ENCODE measurements around the gene HMGN1.

DNA sequence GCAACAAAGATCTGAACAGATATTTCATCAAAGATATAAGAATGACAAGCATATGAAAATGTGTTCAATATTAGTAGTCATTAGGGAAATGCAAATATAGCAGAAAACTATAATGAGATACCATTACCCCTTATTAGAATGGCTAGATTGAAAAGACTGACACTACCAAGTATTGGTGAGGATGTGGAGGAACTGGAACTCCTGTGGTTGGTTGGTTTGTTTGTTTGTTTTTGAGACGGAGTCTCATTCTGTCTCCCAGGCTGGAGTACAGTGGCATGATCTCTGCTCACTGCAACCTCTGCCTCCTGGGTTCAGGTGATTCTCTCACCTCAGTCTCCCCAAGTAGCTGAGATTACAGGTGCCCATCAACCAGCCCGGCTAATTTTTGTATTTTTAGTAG lies 18.9 kb upstream of the HMGN1 start:
- TF ChIP-seq, protein P1, sequence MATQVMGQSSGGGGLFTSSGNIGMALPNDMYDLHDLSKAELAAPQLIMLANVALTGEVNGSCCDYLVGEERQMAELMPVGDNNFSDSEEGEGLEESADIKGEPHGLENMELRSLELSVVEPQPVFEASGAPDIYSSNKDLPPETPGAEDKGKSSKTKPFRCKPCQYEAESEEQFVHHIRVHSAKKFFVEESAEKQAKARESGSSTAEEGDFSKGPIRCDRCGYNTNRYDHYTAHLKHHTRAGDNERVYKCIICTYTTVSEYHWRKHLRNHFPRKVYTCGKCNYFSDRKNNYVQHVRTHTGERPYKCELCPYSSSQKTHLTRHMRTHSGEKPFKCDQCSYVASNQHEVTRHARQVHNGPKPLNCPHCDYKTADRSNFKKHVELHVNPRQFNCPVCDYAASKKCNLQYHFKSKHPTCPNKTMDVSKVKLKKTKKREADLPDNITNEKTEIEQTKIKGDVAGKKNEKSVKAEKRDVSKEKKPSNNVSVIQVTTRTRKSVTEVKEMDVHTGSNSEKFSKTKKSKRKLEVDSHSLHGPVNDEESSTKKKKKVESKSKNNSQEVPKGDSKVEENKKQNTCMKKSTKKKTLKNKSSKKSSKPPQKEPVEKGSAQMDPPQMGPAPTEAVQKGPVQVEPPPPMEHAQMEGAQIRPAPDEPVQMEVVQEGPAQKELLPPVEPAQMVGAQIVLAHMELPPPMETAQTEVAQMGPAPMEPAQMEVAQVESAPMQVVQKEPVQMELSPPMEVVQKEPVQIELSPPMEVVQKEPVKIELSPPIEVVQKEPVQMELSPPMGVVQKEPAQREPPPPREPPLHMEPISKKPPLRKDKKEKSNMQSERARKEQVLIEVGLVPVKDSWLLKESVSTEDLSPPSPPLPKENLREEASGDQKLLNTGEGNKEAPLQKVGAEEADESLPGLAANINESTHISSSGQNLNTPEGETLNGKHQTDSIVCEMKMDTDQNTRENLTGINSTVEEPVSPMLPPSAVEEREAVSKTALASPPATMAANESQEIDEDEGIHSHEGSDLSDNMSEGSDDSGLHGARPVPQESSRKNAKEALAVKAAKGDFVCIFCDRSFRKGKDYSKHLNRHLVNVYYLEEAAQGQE (IDR thresholded peaks at IDR 0.05; ENCODE audit: insufficient replicate concordance, low read depth), result no peak
- TF ChIP-seq POLR2AphosphoS5 (IDR thresholded peaks at IDR 0.05; ENCODE audit: low read depth) (no peak), GABPA (IDR thresholded peaks at IDR 0.05; ENCODE audit: low read depth) (no peak)
- TF ChIP-seq, protein P2, sequence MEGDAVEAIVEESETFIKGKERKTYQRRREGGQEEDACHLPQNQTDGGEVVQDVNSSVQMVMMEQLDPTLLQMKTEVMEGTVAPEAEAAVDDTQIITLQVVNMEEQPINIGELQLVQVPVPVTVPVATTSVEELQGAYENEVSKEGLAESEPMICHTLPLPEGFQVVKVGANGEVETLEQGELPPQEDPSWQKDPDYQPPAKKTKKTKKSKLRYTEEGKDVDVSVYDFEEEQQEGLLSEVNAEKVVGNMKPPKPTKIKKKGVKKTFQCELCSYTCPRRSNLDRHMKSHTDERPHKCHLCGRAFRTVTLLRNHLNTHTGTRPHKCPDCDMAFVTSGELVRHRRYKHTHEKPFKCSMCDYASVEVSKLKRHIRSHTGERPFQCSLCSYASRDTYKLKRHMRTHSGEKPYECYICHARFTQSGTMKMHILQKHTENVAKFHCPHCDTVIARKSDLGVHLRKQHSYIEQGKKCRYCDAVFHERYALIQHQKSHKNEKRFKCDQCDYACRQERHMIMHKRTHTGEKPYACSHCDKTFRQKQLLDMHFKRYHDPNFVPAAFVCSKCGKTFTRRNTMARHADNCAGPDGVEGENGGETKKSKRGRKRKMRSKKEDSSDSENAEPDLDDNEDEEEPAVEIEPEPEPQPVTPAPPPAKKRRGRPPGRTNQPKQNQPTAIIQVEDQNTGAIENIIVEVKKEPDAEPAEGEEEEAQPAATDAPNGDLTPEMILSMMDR (IDR thresholded peaks at IDR 0.05; ENCODE audit: insufficient read depth, low read length), result no peak

All from HL-60 (cell line).